Right lobe of liver (tissue), 6 donors: ENCODE measurements around the gene TMEM229A. TPM values are rescaled to one million over a fixed set of nuclear protein-coding genes. Genes with fewer than 3 reads are reported as not detected.
A peak's percentile ranks its signal among the peaks of the same experiment; 100 is the strongest.
"Not testable (repeated sequence)": the region's sequence is repeated elsewhere in the genome, so short reads cannot be mapped to it uniquely, and the experiment has no call there.

Experiments used
- ATAC-seq, 4 donors: fragments of 200-7000 bp; cut with Tn5 transposase; one replicate each; pipeline ENCODE4 v1.9.1; 2020; ENCODE audit warnings: mild to moderate bottlenecking in 4 of 4, moderate library complexity in 4 of 4
- DNase-seq, 3 donors: peaks; one replicate each; pipeline ENCODE4 v3.0.0-alpha.2; 2020
- H3K27ac ChIP-seq, 3 donors: fragments of 200-600 bp; one replicate each; pipeline ENCODE4 v1.8.0; 2022
- H3K27me3 ChIP-seq, 2 donors: fragments of 200-600 bp; one replicate each; pipeline ENCODE4 v1.8.0; 2022
- H3K36me3 ChIP-seq, 4 donors: fragments of 200-600 bp; sonication (generic) in 1 of 4; one replicate each; pipeline versions ENCODE4 v1.5.1 to v1.8.0; 2017 to 2022; ENCODE audit warnings: control low read depth in 1 of 4
- H3K4me1 ChIP-seq, 4 donors: fragments of 200-600 bp; sonication (generic) in 1 of 4; one replicate each; pipeline versions ENCODE4 v1.5.1 to v1.8.0; 2017 to 2022; ENCODE audit warnings: control low read depth in 1 of 4
- H3K4me3 ChIP-seq, 3 donors: fragments of 200-600 bp; one replicate each; pipeline ENCODE4 v1.8.0; 2022
- H3K9me3 ChIP-seq, 4 donors: fragments of 200-600 bp; sonication (generic) in 1 of 4; one replicate each; pipeline versions ENCODE4 v1.5.1 to v1.8.0; 2017 to 2022; ENCODE audit warnings: control low read depth in 1 of 4
- CTCF ChIP-seq, 4 donors: fragments of 200-600 bp in 3 of 4; fragments of 450-650 bp in 1 of 4; IDR thresholded peaks; one replicate each; pipeline versions ENCODE4 v1.5.1 to v1.8.0; 2016 to 2022; ENCODE audit warnings: antibody characterized with exemption in 4 of 4, mild to moderate bottlenecking in 2 of 4
- POLR2A ChIP-seq: fragments of 450-650 bp; IDR thresholded peaks from one replicate; pipeline ENCODE4 v1.6.1; 2017; ENCODE audit warnings: antibody characterized with exemption, mild to moderate bottlenecking
- WGBS: methylation state at CpG from one replicate; pipeline ENCODE4 v1.1.6; 2018; ENCODE audit warnings: low coverage, low lambda C conversion rate; ENCODE audit not compliant: insufficient coverage; ENCODE audit errors: missing lambda C conversion rate; 5-methylcytosine and 5-hydroxymethylcytosine counted together
- intact Hi-C, 2 donors: fragments of 100-400 bp; cut with DNase I; formaldehyde crosslinking; loops; one replicate each; pipeline versions ENCODE4 v1.11.2 to v1.14.1; 2022
- long read RNA-seq: library from polyadenylated mRNA; unstranded; transcript quantifications from one replicate; pipeline ENCODE4 v2.0.0, GENCODE V29; 2019
- total RNA-seq, 6 experiments: library from RNA; depleted of rRNA in 2 of 6; stranded (reverse); fragments of >200 nt in 2 of 6; fragmentation: NEBNext Ultra II Directional in 3 of 6; extraction: Animal tissue kit (Norgen Biotek cat#: 25700) in 3 of 6; gene quantifications; one replicate each; pipeline versions ENCODE4 v1.1.0 to v1.2.4, GENCODE V29; 2016 to 2023
- donor health status: DM: no; HTN: yes; CAD: no.
- donor health status: DM: no; HTN: no; CAD: no.
- donor health status: DM: no; HTN: no; CAD: no.
- donor health status: DM: no; HTN: yes; CAD: no.
- donor health status: DM: no; HTN: yes; CAD: no.

Gene TMEM229A
- not detected for total RNA-seq
- long read RNA-seq: 0 reads

GRCh38 chr7:124032369-124033094 lies at the start of gene TMEM229A:
Gene TMEM229A (minus strand): TSS chr7:124033067. CDS start chr7:124033003, 64 bp downstream.
- Histone ChIP-seq H3K4me3 (peak within 1 kb of the TSS; percentile 15 to 42 (median 16)), H3K9me3 (no peaks in the 10 kb centered on the region), H3K27me3 (peaks cover 0 to 18% of the 10 kb centered on the region in 2 donors), H3K4me1 (peaks cover 0 to 14% (median 5%) of the 10 kb centered on the region in 4 donors), H3K27ac (no peak within 1 kb of the TSS), H3K36me3 (no peaks in the 10 kb centered on the region)
- TF ChIP-seq CTCF (IDR thresholded peaks at IDR 0.05): no peak
- no peak for TF ChIP-seq POLR2A
- ATAC-seq (peak; percentile 79 to 88 (median 80)), DNase-seq (peak in 2 of 3 donors; percentile 35 to 57)
- intact Hi-C loops: no loop called here
- 3% methylated on average over 7 of the region's 87 CpGs for WGBS

- H3K4me3 ChIP-seq, H3K27ac ChIP-seq, H3K4me1 ChIP-seq, H3K9me3 ChIP-seq, DNase-seq, ATAC-seq, H3K36me3 ChIP-seq, intact Hi-C loops, H3K27me3 ChIP-seq: not testable (repeated sequence)
- 78% methylated on average over 6 of the region's 8 CpGs for WGBS
Measured at GRCh38 chr7:124082234-124082633, 49.4 kb upstream of the TMEM229A start.

DNA sequence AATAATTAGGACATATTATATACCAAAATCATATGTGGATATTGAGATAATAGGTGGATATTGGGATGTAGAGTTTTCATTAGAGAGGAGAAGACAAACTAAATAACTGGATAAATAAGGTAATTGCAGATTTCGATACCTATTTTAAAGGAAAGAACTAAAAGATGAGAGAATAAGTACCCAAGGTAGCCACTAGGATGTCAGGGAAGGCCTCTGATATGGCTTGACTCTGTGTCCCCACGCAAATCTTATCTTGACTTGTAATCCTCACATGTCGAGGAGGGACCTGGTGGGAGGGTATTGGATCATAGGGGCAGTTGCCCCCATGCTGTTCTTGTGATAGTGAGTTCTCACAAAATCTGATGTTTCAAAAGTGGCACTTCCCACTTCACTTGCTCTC lies 44.7 kb upstream of the TMEM229A start:
- intact Hi-C loops: no loop called here
- Histone ChIP-seq H3K36me3 (no peaks in the 10 kb centered on the region), H3K27me3 (no peaks in the 10 kb centered on the region), H3K4me3 (no peak overlapping the region), H3K9me3 (no peaks in the 10 kb centered on the region), H3K27ac (no peak overlapping the region), H3K4me1 (no peaks in the 10 kb centered on the region)
- no peak for ATAC-seq
- TF ChIP-seq POLR2A (no peak), CTCF (IDR thresholded peaks at IDR 0.05) (no peak)
- WGBS: 36% methylated on average over 3 of the region's 3 CpGs
- no peak for DNase-seq

GRCh38 chr7:124076841-124077240 lies 44.0 kb upstream of the TMEM229A start:
- H3K36me3 ChIP-seq: no peaks in the 10 kb centered on the region
- H3K4me1 ChIP-seq: no peaks in the 10 kb centered on the region
- TF ChIP-seq POLR2A (no peak), CTCF (IDR thresholded peaks at IDR 0.05) (no peak)
- no peak for DNase-seq
- intact Hi-C loops: no loop called here
- no peak overlapping the region for H3K27ac ChIP-seq
- no peaks in the 10 kb centered on the region for H3K9me3 ChIP-seq
- H3K27me3 ChIP-seq: no peaks in the 10 kb centered on the region
- ATAC-seq: no peak
- H3K4me3 ChIP-seq: no peak overlapping the region

GRCh38 chr7:124074007-124074406 lies 41.1 kb upstream of the TMEM229A start:
- no peak for ATAC-seq
- H3K36me3 ChIP-seq: no peaks in the 10 kb centered on the region
- no peak overlapping the region for H3K27ac ChIP-seq
- TF ChIP-seq POLR2A (no peak), CTCF (IDR thresholded peaks at IDR 0.05) (no peak)
- WGBS: 25% methylated on average over 1 of the region's 1 CpG
- no peaks in the 10 kb centered on the region for H3K27me3 ChIP-seq
- intact Hi-C loops: no loop called here
- no peak overlapping the region for H3K4me3 ChIP-seq
- H3K9me3 ChIP-seq: no peaks in the 10 kb centered on the region
- no peak for DNase-seq
- no peaks in the 10 kb centered on the region for H3K4me1 ChIP-seq
